Measurements from ENCODE around the gene AK5. TPM values are rescaled to one million over a fixed set of nuclear protein-coding genes. Genes with fewer than 3 reads are reported as not detected.

Gene AK5
- total and polyA plus RNA-seq, 9 donors, result 5.3 to 10.3 (median 9.0) TPM

- 57% methylated on average over 2 of the region's 7 CpGs for WGBS (ENCODE audit: insufficient coverage)
- H3K4me1 ChIP-seq (ENCODE audit: control insufficient read depth, insufficient read depth, low read length), result no peaks in the 10 kb centered on the region
- H3K36me3 ChIP-seq (ENCODE audit: control insufficient read depth, insufficient read depth, low read length), result no peaks in the 10 kb centered on the region
- H3K27me3 ChIP-seq (ENCODE audit: control insufficient read depth, insufficient read depth, low read length), result peaks cover 2% of the 10 kb centered on the region
- peak overlapping the region; percentile 26 for H3K27ac ChIP-seq (ENCODE audit: low read length)
- no peak overlapping the region for H3K4me3 ChIP-seq (ENCODE audit: low read length)
- H3K9me3 ChIP-seq (replicated peaks; ENCODE audit: control insufficient read depth, low read depth, low read length), result no peaks in the 10 kb centered on the region
- DNase-seq, result peak; percentile 31
Observed at GRCh38 chr1:77476475-77476874, 194.7 kb downstream of the AK5 start.

- Histone ChIP-seq H3K36me3 (ENCODE audit: control insufficient read depth, insufficient read depth, low read length) (no peaks in the 10 kb centered on the region), H3K4me1 (ENCODE audit: control insufficient read depth, insufficient read depth, low read length) (no peaks in the 10 kb centered on the region), H3K27ac (ENCODE audit: low read length) (no peak overlapping the region), H3K4me3 (ENCODE audit: low read length) (no peak overlapping the region), H3K9me3 (replicated peaks; ENCODE audit: control insufficient read depth, low read depth, low read length) (no peaks in the 10 kb centered on the region), H3K27me3 (ENCODE audit: control insufficient read depth, insufficient read depth, low read length) (peaks cover 2% of the 10 kb centered on the region)
- DNase-seq, result no peak
- WGBS (ENCODE audit: insufficient coverage), result no CpG with 5 or more reads among the region's 1 CpG
Observed at GRCh38 chr1:77484334-77484733, 202.5 kb downstream of the AK5 start.

GRCh38 chr1:77484926-77485325 is 203.1 kb downstream of the AK5 start:
- H3K27me3 ChIP-seq (ENCODE audit: control insufficient read depth, insufficient read depth, low read length), result peaks cover 2% of the 10 kb centered on the region
- no peak overlapping the region for H3K27ac ChIP-seq (ENCODE audit: low read length)
- H3K9me3 ChIP-seq (replicated peaks; ENCODE audit: control insufficient read depth, low read depth, low read length), result no peaks in the 10 kb centered on the region
- DNase-seq, result no peak
- no CpG with 5 or more reads among the region's 2 CpGs for WGBS (ENCODE audit: insufficient coverage)
- no peak overlapping the region for H3K4me3 ChIP-seq (ENCODE audit: low read length)
- no peaks in the 10 kb centered on the region for H3K36me3 ChIP-seq (ENCODE audit: control insufficient read depth, insufficient read depth, low read length)
- H3K4me1 ChIP-seq (ENCODE audit: control insufficient read depth, insufficient read depth, low read length), result no peaks in the 10 kb centered on the region

GRCh38 chr1:77487631-77488030 is 205.8 kb downstream of the AK5 start:
- peaks cover 2% of the 10 kb centered on the region for H3K4me1 ChIP-seq (ENCODE audit: control insufficient read depth, insufficient read depth, low read length)
- no peak for DNase-seq
- no peak overlapping the region for H3K27ac ChIP-seq (ENCODE audit: low read length)
- H3K4me3 ChIP-seq (ENCODE audit: low read length), result no peak overlapping the region
- H3K36me3 ChIP-seq (ENCODE audit: control insufficient read depth, insufficient read depth, low read length), result no peaks in the 10 kb centered on the region
- WGBS (ENCODE audit: insufficient coverage), result no CpG with 5 or more reads among the region's 1 CpG
- no peaks in the 10 kb centered on the region for H3K9me3 ChIP-seq (replicated peaks; ENCODE audit: control insufficient read depth, low read depth, low read length)
- H3K27me3 ChIP-seq (ENCODE audit: control insufficient read depth, insufficient read depth, low read length), result no peaks in the 10 kb centered on the region

- Histone ChIP-seq H3K4me1 (ENCODE audit: control insufficient read depth, insufficient read depth, low read length) (peaks cover 2% of the 10 kb centered on the region), H3K27ac (ENCODE audit: low read length) (no peak overlapping the region), H3K9me3 (replicated peaks; ENCODE audit: control insufficient read depth, low read depth, low read length) (no peaks in the 10 kb centered on the region), H3K27me3 (ENCODE audit: control insufficient read depth, insufficient read depth, low read length) (no peaks in the 10 kb centered on the region), H3K36me3 (ENCODE audit: control insufficient read depth, insufficient read depth, low read length) (no peaks in the 10 kb centered on the region), H3K4me3 (ENCODE audit: low read length) (no peak overlapping the region)
- no peak for DNase-seq
- WGBS (ENCODE audit: insufficient coverage), result no CpG with 5 or more reads among the region's 2 CpGs
Observed at GRCh38 chr1:77489910-77490309, 208.1 kb downstream of the AK5 start.

GRCh38 chr1:77494026-77494425 is 212.2 kb downstream of the AK5 start:
- DNase-seq, result no peak
- Histone ChIP-seq H3K4me1 (ENCODE audit: control insufficient read depth, insufficient read depth, low read length) (peaks cover 2% of the 10 kb centered on the region), H3K27me3 (ENCODE audit: control insufficient read depth, insufficient read depth, low read length) (no peaks in the 10 kb centered on the region), H3K36me3 (ENCODE audit: control insufficient read depth, insufficient read depth, low read length) (no peaks in the 10 kb centered on the region), H3K9me3 (replicated peaks; ENCODE audit: control insufficient read depth, low read depth, low read length) (no peaks in the 10 kb centered on the region), H3K4me3 (ENCODE audit: low read length) (no peak overlapping the region), H3K27ac (ENCODE audit: low read length) (no peak overlapping the region)

GRCh38 chr1:77498918-77499317 is 217.1 kb downstream of the AK5 start:
- Histone ChIP-seq H3K4me3 (ENCODE audit: low read length) (no peak overlapping the region), H3K36me3 (ENCODE audit: control insufficient read depth, insufficient read depth, low read length) (no peaks in the 10 kb centered on the region), H3K4me1 (ENCODE audit: control insufficient read depth, insufficient read depth, low read length) (no peaks in the 10 kb centered on the region), H3K27ac (ENCODE audit: low read length) (no peak overlapping the region), H3K27me3 (ENCODE audit: control insufficient read depth, insufficient read depth, low read length) (no peaks in the 10 kb centered on the region), H3K9me3 (replicated peaks; ENCODE audit: control insufficient read depth, low read depth, low read length) (no peaks in the 10 kb centered on the region)
- DNase-seq, result no peak

- DNase-seq, result no peak
- no peak overlapping the region for H3K4me3 ChIP-seq (ENCODE audit: low read length)
- H3K27me3 ChIP-seq (ENCODE audit: control insufficient read depth, insufficient read depth, low read length), result no peaks in the 10 kb centered on the region
- H3K36me3 ChIP-seq (ENCODE audit: control insufficient read depth, insufficient read depth, low read length), result no peaks in the 10 kb centered on the region
- 100% methylated on average over 1 of the region's 5 CpGs for WGBS (ENCODE audit: insufficient coverage)
- H3K27ac ChIP-seq (ENCODE audit: low read length), result no peak overlapping the region
- H3K4me1 ChIP-seq (ENCODE audit: control insufficient read depth, insufficient read depth, low read length), result no peaks in the 10 kb centered on the region
- no peaks in the 10 kb centered on the region for H3K9me3 ChIP-seq (replicated peaks; ENCODE audit: control insufficient read depth, low read depth, low read length)
Observed at GRCh38 chr1:77499466-77499865, 217.6 kb downstream of the AK5 start.

- no peak overlapping the region for H3K27ac ChIP-seq (ENCODE audit: low read length)
- no peaks in the 10 kb centered on the region for H3K9me3 ChIP-seq (replicated peaks; ENCODE audit: control insufficient read depth, low read depth, low read length)
- H3K27me3 ChIP-seq (ENCODE audit: control insufficient read depth, insufficient read depth, low read length), result no peaks in the 10 kb centered on the region
- DNase-seq, result peak; percentile 26
- no peaks in the 10 kb centered on the region for H3K36me3 ChIP-seq (ENCODE audit: control insufficient read depth, insufficient read depth, low read length)
- WGBS (ENCODE audit: insufficient coverage), result no CpG with 5 or more reads among the region's 4 CpGs
- H3K4me1 ChIP-seq (ENCODE audit: control insufficient read depth, insufficient read depth, low read length), result peaks cover 6% of the 10 kb centered on the region
- H3K4me3 ChIP-seq (ENCODE audit: low read length), result no peak overlapping the region
Observed at GRCh38 chr1:77504986-77505385, 223.2 kb downstream of the AK5 start.

- H3K4me1 ChIP-seq (ENCODE audit: control insufficient read depth, insufficient read depth, low read length), result peaks cover 10% of the 10 kb centered on the region
- no peak for DNase-seq
- H3K27ac ChIP-seq (ENCODE audit: low read length), result no peak overlapping the region
- no peaks in the 10 kb centered on the region for H3K36me3 ChIP-seq (ENCODE audit: control insufficient read depth, insufficient read depth, low read length)
- WGBS (ENCODE audit: insufficient coverage), result no CpG with 5 or more reads among the region's 4 CpGs
- H3K4me3 ChIP-seq (ENCODE audit: low read length), result no peak overlapping the region
- H3K27me3 ChIP-seq (ENCODE audit: control insufficient read depth, insufficient read depth, low read length), result no peaks in the 10 kb centered on the region
- no peaks in the 10 kb centered on the region for H3K9me3 ChIP-seq (replicated peaks; ENCODE audit: control insufficient read depth, low read depth, low read length)
Observed at GRCh38 chr1:77506771-77507170, 225.0 kb downstream of the AK5 start.

GRCh38 chr1:77509051-77509492 is 227.3 kb downstream of the AK5 start:
- 100% methylated on average over 2 of the region's 3 CpGs for WGBS (ENCODE audit: insufficient coverage)
- DNase-seq, result no peak
- no peaks in the 10 kb centered on the region for H3K36me3 ChIP-seq (ENCODE audit: control insufficient read depth, insufficient read depth, low read length)
- no peak overlapping the region for H3K4me3 ChIP-seq (ENCODE audit: low read length)
- no peak overlapping the region for H3K27ac ChIP-seq (ENCODE audit: low read length)
- peaks cover 17% of the 10 kb centered on the region for H3K4me1 ChIP-seq (ENCODE audit: control insufficient read depth, insufficient read depth, low read length)
- H3K9me3 ChIP-seq (replicated peaks; ENCODE audit: control insufficient read depth, low read depth, low read length), result no peaks in the 10 kb centered on the region
- no peaks in the 10 kb centered on the region for H3K27me3 ChIP-seq (ENCODE audit: control insufficient read depth, insufficient read depth, low read length)

All from muscle of leg (tissue), 11 donors.